Adrenal gland (tissue), 12 donors: Measurements from ENCODE around the gene MTHFS. TPM values are rescaled to one million over a fixed set of nuclear protein-coding genes. Genes with fewer than 3 reads are reported as not detected.

ENCODE experiments used
- DNase-seq, 7 donors: peaks; one replicate each; pipeline ENCODE4 v3.0.0-alpha.2; 2019 to 2020
- H3K27ac ChIP-seq, 5 donors: fragments of 200-600 bp; sonication (generic) in 4 of 5; 1 replicate in 3 of 5; 2 replicates in 2 of 5; pipeline versions ENCODE4 v1.5.1 to v1.8.0; 2016 to 2020; ENCODE audit warnings: mild to moderate bottlenecking in 1 of 5
- H3K27me3 ChIP-seq: fragments of 200-600 bp; 2 replicates; pipeline ENCODE4 v1.8.0; 2021
- H3K36me3 ChIP-seq, 2 donors: fragments of 200-600 bp; replicated peaks in 1 of 2; 1 replicate in 1 of 2; 2 replicates in 1 of 2; pipeline versions ENCODE4 v1.5.1 to v1.8.0; 2018 to 2022
- H3K4me1 ChIP-seq, 2 donors: fragments of 200-600 bp; replicated peaks in 1 of 2; 1 replicate in 1 of 2; 2 replicates in 1 of 2; pipeline versions ENCODE4 v1.5.1 to v1.8.0; 2018 to 2021
- H3K4me3 ChIP-seq, 4 donors: fragments of 200-600 bp; sonication (generic) in 3 of 4; one replicate each; pipeline ENCODE4 v1.5.1; 2016 to 2018
- H3K9me3 ChIP-seq, 3 donors: fragments of 200-600 bp; sonication (generic) in 1 of 3; replicated peaks in 1 of 3; 1 replicate in 2 of 3; 2 replicates in 1 of 3; pipeline versions ENCODE4 v1.5.1 to v1.8.0; 2016 to 2021
- CTCF ChIP-seq, 6 experiments: fragments of 450-650 bp in 4 of 6; fragments of 200-600 bp in 2 of 6; sonication (generic) in 1 of 6; IDR thresholded peaks; 1 replicate in 5 of 6; 2 replicates in 1 of 6; pipeline versions ENCODE4 v1.5.1 to v1.8.0; 2016 to 2021; ENCODE audit warnings: antibody characterized with exemption in 6 of 6, mild to moderate bottlenecking in 2 of 6, moderate library complexity in 1 of 6
- POLR2A ChIP-seq, 2 donors: fragments of 450-650 bp; IDR thresholded peaks; one replicate each; pipeline ENCODE4 v1.6.1; 2017; ENCODE audit warnings: antibody characterized with exemption in 2 of 2, mild to moderate bottlenecking in 2 of 2, moderate library complexity in 1 of 2
- WGBS, 4 donors: extraction: QIAGEN DNeasy Blood & Tissue Kit in 2 of 4; methylation state at CpG; one replicate each; pipeline versions ENCODE4 v1.1.5 to v1.1.7; 2013 to 2017; 5-methylcytosine and 5-hydroxymethylcytosine counted together
- intact Hi-C, 2 donors: fragments of 100-400 bp; cut with DNase I; formaldehyde crosslinking; loops; one replicate each; pipeline versions ENCODE4 v1.14.1 to v1.15.0; 2022 to 2023
- polyA plus RNA-seq, 3 donors: library from polyadenylated mRNA; stranded (reverse); fragments of 200-250 nt in 2 of 3; fragments of 350-450 nt in 1 of 3; fragmentation: Illumina TruSeq in 1 of 3; extraction: RNeasy Lipid Tissue Mini Kit (QIAGEN cat#74804) in 1 of 3; gene quantifications; one replicate each; pipeline ENCODE4 v1.2.3, GENCODE V29; 2013 to 2014
- total RNA-seq, 9 donors: library from RNA; depleted of rRNA in 4 of 9; stranded (reverse); fragments of >200 nt in 4 of 9; fragments of 120-200 nt in 1 of 9; fragmentation: NEBNext Ultra II Directional in 1 of 9; extraction: Animal tissue kit (Norgen Biotek cat#: 25700) in 1 of 9; gene quantifications; one replicate each; pipeline versions ENCODE4 v1.1.0 to v1.2.4, GENCODE V29; 2013 to 2023
- donor health status: healthy with polysubstance abuse.
- donor health status: Bipolar disorder and iron deficiency.
- donor health status: DM: yes; HTN: yes; CAD: no.
- donor health status: DM: no; HTN: no; CAD: no.
- donor health status: DM: no; HTN: no; CAD: no.
- donor health status: DM: yes; HTN: yes; CAD: no.

The MTHFS gene
- total and polyA plus RNA-seq, 12 donors: 8.7 to 63.6 (median 28.8) TPM

GRCh38 chr15:79820820-79821219, 76.0 kb downstream of the MTHFS start:
- 79 to 97% (median 87%) methylated on average over 2 of the region's 2 CpGs for WGBS, 4 donors
- H3K36me3 ChIP-seq: no peaks in the 10 kb centered on the region
- TF ChIP-seq CTCF (IDR thresholded peaks at IDR 0.05): no peak
- TF ChIP-seq POLR2A (IDR thresholded peaks at IDR 0.05): no peak
- H3K27ac ChIP-seq: no peak overlapping the region
- no peak for DNase-seq
- H3K4me1 ChIP-seq: no peaks in the 10 kb centered on the region
- H3K9me3 ChIP-seq: no peaks in the 10 kb centered on the region
- intact Hi-C loops: no loop called here
- H3K4me3 ChIP-seq: no peak overlapping the region
- no peaks in the 10 kb centered on the region for H3K27me3 ChIP-seq

DNA sequence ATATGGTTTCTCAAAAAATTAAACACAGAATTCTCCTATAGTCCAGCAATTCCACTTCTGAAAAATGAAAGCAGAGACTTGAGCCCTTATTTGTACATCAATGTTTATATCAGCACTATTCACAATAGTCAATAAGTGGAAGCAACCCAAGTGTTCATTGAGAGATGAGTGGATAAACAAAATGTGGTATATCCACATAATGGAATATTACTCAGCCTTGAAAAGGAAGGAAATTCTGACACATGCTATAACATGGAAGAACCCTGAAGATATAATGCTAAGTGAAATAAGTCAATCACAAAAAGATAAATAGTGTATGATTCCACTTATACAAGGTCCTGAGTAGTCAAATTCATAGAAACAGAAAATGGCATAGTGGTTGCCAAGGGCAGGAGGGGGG, 76.6 kb downstream of the MTHFS start:
- DNase-seq: no peak
- TF ChIP-seq CTCF (IDR thresholded peaks at IDR 0.05): no peak
- no peak for TF ChIP-seq POLR2A (IDR thresholded peaks at IDR 0.05)

DNA sequence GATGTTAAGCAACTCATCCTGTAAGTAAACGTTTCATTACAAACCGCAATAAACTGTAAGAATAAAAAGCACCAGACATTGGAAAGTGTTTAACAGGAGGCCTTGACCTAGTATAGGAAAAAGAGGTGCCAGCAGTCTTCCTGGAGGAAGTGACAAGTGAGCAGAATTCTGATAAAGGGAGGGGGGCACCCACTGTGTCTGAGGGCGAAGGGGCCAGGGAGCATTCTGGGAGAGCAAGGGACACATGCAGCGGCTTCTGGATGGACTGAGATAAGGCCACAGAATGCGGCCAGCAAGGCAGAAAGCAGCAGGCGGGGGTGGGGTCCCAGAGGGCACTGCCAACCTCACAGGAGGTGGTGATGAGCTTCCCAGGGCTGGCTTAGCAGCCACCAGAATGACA, 80.2 kb downstream of the MTHFS start:
- intact Hi-C loops: no loop called here
- H3K27ac ChIP-seq: no peak overlapping the region
- no peaks in the 10 kb centered on the region for H3K27me3 ChIP-seq
- TF ChIP-seq CTCF (IDR thresholded peaks at IDR 0.05): no peak
- TF ChIP-seq POLR2A (IDR thresholded peaks at IDR 0.05): no peak
- H3K4me1 ChIP-seq: peaks cover 0 to 9% of the 10 kb centered on the region in 2 donors
- H3K36me3 ChIP-seq: no peaks in the 10 kb centered on the region
- 55 to 64% (median 59%) methylated on average over 4 to 6 of the region's 6 CpGs for whole genome bisulfite sequencing, 4 donors
- H3K9me3 ChIP-seq: no peaks in the 10 kb centered on the region
- no peak overlapping the region for H3K4me3 ChIP-seq
- no peak for DNase-seq

More for the DNA sequence above, 76.6 kb downstream of the MTHFS start:
- Histone ChIP-seq H3K27me3 (no peaks in the 10 kb centered on the region), H3K4me1 (no peaks in the 10 kb centered on the region), H3K9me3 (no peaks in the 10 kb centered on the region), H3K36me3 (no peaks in the 10 kb centered on the region), H3K27ac (no peak overlapping the region), H3K4me3 (no peak overlapping the region)
- intact Hi-C loops: no loop called here

- no peak overlapping the region for H3K27ac ChIP-seq
- H3K4me3 ChIP-seq: no peak overlapping the region
- peaks cover 0 to 11% of the 10 kb centered on the region in 2 donors for H3K4me1 ChIP-seq
- intact Hi-C loops: no loop called here
- H3K9me3 ChIP-seq: no peaks in the 10 kb centered on the region
- no peak for DNase-seq
- H3K36me3 ChIP-seq: no peaks in the 10 kb centered on the region
- H3K27me3 ChIP-seq: no peaks in the 10 kb centered on the region
- TF ChIP-seq CTCF (IDR thresholded peaks at IDR 0.05) (no peak), POLR2A (IDR thresholded peaks at IDR 0.05) (no peak)
- WGBS, 4 donors: 63 to 84% (median 81%) methylated on average over 3 to 5 of the region's 5 CpGs
Measured at GRCh38 chr15:79815468-79815867, 81.3 kb downstream of the MTHFS start.
